GM12892 (cell line): Measurements from ENCODE around the gene MAGI2.

Source experiments
- POLR2A ChIP-seq: IDR thresholded peaks from 2 replicates; pipeline ENCODE4 v1.6.1; 2011; ENCODE audit warnings: low read depth, low read length, control low read depth
- POLR2AphosphoS5 ChIP-seq: IDR thresholded peaks from 2 replicates; pipeline ENCODE4 v1.6.1; 2011; ENCODE audit warnings: low read depth, low read length, control low read depth
- TAF1 ChIP-seq: IDR thresholded peaks from 2 replicates; pipeline ENCODE4 v1.6.1; 2011; ENCODE audit warnings: low read depth, mild to moderate bottlenecking, control low read depth, low read length, borderline replicate concordance

DNA sequence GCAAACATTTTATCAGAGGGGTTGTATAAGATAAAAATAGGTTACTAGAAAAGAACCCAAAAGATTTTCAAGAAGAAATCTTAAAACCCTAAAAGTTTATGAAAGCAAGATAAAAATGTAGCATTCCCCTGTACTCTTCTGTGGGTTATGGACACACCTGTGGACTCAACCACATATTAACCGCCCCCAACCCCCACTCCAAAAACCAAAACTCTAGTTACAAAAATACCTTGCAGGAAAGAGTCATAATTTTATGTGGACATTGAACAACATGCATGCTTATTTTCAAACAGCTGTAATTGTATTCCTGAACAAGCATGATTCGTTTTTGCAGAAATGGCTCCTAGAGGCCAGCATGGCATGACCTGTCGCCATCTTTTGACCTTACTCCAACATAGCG is 1188.0 kb downstream of the MAGI2 start:
- no peak for TF ChIP-seq POLR2A
- TF ChIP-seq POLR2AphosphoS5: no peak
- TF ChIP-seq TAF1: no peak
